Measurements from ENCODE around the gene HSPA5.
"Not testable (repeated sequence)": the region's sequence is repeated elsewhere in the genome, so short reads cannot be mapped to it uniquely, and the experiment has no call there.

Gene HSPA5

DNA sequence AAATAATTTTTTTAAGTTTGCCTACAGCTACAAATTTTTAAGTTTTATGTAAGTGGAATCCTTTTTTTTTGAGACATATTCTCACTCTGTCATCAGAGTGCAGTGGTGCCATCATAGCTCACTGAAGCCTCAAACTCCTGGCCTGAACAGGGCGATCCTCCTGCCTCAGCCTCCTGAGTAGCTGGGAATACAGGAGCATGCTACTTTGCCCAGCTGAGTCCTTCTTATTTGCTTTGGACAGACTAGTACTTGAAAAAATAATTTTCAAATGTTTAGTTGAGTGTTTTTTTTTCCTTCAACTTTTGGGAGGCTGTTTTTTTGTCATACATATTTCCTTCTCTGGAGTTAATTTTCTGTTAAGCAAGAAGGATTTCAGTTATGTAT, 27.9 kb upstream of the HSPA5 start:
- Histone ChIP-seq H3K9me3 (replicated peaks in 1 of 2; ENCODE audit: control insufficient read depth in 2 of 2, insufficient read depth in 1 of 2, low read depth in 1 of 2, low read length in 2 of 2) (no peaks in the 10 kb centered on the region), H3K4me3 (ENCODE audit: low read length in 2 of 2) (no peak overlapping the region), H2BK5ac (ENCODE audit: low read length) (no peak overlapping the region), H2AK5ac (ENCODE audit: low read depth, low read length) (no peak overlapping the region), H3K4me2 (ENCODE audit: insufficient read depth, low read length, poor library complexity, severe bottlenecking) (no peak overlapping the region), H2BK120ac (ENCODE audit: low read depth, low read length) (no peak overlapping the region), H3K9ac (ENCODE audit: low read depth, low read length, poor library complexity) (no peak overlapping the region), H3K14ac (ENCODE audit: low read length) (no peak overlapping the region), H2BK12ac (ENCODE audit: low read length) (no peak overlapping the region), H3K27me3 (ENCODE audit: control insufficient read depth in 3 of 3, insufficient read depth in 3 of 3, low read depth in 1 of 3, low read length in 3 of 3) (no peaks in the 10 kb centered on the region), H2BK15ac (ENCODE audit: low read length) (no peak overlapping the region), H3K4ac (ENCODE audit: low read length) (no peak overlapping the region), H3K23ac (ENCODE audit: low read depth, low read length, poor library complexity) (no peak overlapping the region), H3K4me1 (ENCODE audit: control insufficient read depth in 2 of 2, insufficient read depth in 1 of 2, low read depth in 1 of 2, low read length in 2 of 2) (no peaks in the 10 kb centered on the region), H4K8ac (ENCODE audit: low read depth, low read length) (no peak overlapping the region), H4K91ac (ENCODE audit: low read depth, low read length, poor library complexity) (no peak overlapping the region), H3K18ac (ENCODE audit: low read length) (no peak overlapping the region), H3K79me1 (ENCODE audit: low read depth, low read length) (no peaks in the 10 kb centered on the region), H2AFZ (ENCODE audit: low read length) (no peak overlapping the region), H3K27ac (replicated peaks; ENCODE audit: low read length) (no peak overlapping the region), H3K36me3 (replicated peaks in 1 of 2; ENCODE audit: control insufficient read depth in 2 of 2, insufficient read depth in 2 of 2, low read length in 2 of 2) (peaks cover 0 to 29% of the 10 kb centered on the region in 2 donors)
- no CpG with 5 or more reads among the region's 1 CpG for WGBS, 2 donors (ENCODE audit: extremely low coverage in 2 of 2, insufficient read length in 2 of 2, insufficient replicate concordance in 1 of 2)
- DNase-seq (ENCODE audit: low spot score): no peak

DNA sequence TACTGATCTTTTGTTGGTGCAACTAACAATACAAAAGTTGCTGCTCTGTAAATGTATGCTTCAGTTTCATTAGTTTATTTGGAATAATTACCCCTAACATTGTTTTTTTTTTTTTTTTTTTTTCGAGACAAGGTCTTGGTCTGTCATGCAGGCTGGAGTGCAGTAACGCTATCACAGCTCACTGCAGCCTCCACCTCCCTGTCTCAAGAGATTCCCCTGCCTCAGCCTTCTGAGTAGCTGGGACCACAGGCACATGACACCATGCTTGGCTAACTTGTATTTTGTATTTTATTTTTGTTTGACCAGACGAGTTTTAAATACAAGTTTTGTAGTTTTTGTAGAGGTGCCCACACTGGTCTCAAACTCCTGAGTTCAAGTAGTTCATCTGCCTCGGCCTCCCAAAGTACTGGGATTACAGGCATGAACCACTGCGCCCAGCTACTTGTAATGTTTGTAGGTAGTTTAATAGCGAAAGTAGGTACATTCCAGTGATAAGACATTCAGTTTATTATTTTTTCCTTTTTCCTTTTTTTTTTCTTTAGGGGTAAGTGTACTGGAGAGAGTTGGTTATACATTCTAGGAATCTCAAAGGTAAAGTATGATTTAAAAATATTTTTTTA, 27.4 kb upstream of the HSPA5 start:
- Histone ChIP-seq H3K14ac (ENCODE audit: low read length) (no peak overlapping the region), H3K23ac (ENCODE audit: low read depth, low read length, poor library complexity) (no peak overlapping the region), H3K4me1 (ENCODE audit: control insufficient read depth in 2 of 2, insufficient read depth in 1 of 2, low read depth in 1 of 2, low read length in 2 of 2) (no peaks in the 10 kb centered on the region), H3K4me2 (ENCODE audit: insufficient read depth, low read length, poor library complexity, severe bottlenecking) (no peak overlapping the region), H3K4ac (ENCODE audit: low read length) (no peak overlapping the region), H3K79me1 (ENCODE audit: low read depth, low read length) (peaks cover 2% of the 10 kb centered on the region), H2BK120ac (ENCODE audit: low read depth, low read length) (no peak overlapping the region), H2BK15ac (ENCODE audit: low read length) (no peak overlapping the region), H4K91ac (ENCODE audit: low read depth, low read length, poor library complexity) (no peak overlapping the region), H3K9me3 (replicated peaks in 1 of 2; ENCODE audit: control insufficient read depth in 2 of 2, insufficient read depth in 1 of 2, low read depth in 1 of 2, low read length in 2 of 2) (no peaks in the 10 kb centered on the region), H3K9ac (ENCODE audit: low read depth, low read length, poor library complexity) (no peak overlapping the region), H2BK5ac (ENCODE audit: low read length) (no peak overlapping the region), H2AFZ (ENCODE audit: low read length) (no peak overlapping the region), H4K8ac (ENCODE audit: low read depth, low read length) (no peak overlapping the region), H3K27me3 (ENCODE audit: control insufficient read depth in 3 of 3, insufficient read depth in 3 of 3, low read depth in 1 of 3, low read length in 3 of 3) (no peaks in the 10 kb centered on the region), H3K36me3 (replicated peaks in 1 of 2; ENCODE audit: control insufficient read depth in 2 of 2, insufficient read depth in 2 of 2, low read length in 2 of 2) (peaks cover 0 to 34% of the 10 kb centered on the region in 2 donors), H2BK12ac (ENCODE audit: low read length) (no peak overlapping the region), H3K4me3 (ENCODE audit: low read length in 2 of 2) (no peak overlapping the region), H3K18ac (ENCODE audit: low read length) (no peak overlapping the region), H3K27ac (replicated peaks; ENCODE audit: low read length) (no peak overlapping the region), H2AK5ac (ENCODE audit: low read depth, low read length) (no peak overlapping the region)
- no CpG with 5 or more reads among the region's 6 CpGs for WGBS, 2 donors (ENCODE audit: extremely low coverage in 2 of 2, insufficient read length in 2 of 2, insufficient replicate concordance in 1 of 2)
- no peak for DNase-seq (ENCODE audit: low spot score)

DNA sequence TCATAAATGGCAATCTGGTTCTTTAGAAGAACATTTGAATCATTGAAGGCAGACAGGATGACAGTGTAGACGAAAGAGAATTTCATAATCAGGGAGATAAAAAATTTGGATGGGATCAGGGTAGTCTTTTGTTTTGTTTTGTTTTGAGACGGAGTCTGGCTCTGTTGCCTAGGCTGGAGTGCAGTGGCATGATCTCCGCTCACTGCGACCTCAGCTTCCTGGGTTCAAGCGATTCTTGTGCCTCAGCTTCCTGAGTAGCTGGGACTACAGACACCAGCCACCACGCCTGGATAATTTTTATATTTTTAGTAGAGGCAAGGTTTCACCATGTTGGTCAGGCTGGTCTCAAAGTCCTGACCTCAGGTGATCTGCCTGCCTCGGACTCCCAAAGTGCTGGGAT, 22.9 kb upstream of the HSPA5 start:
- not testable (repeated sequence) for H3K4ac ChIP-seq (ENCODE audit: low read length); H3K14ac ChIP-seq (ENCODE audit: low read length); H3K27me3 ChIP-seq (ENCODE audit: control insufficient read depth in 3 of 3, insufficient read depth in 3 of 3, low read depth in 1 of 3, low read length in 3 of 3); H4K91ac ChIP-seq (ENCODE audit: low read depth, low read length, poor library complexity); H3K79me1 ChIP-seq (ENCODE audit: low read depth, low read length); H3K18ac ChIP-seq (ENCODE audit: low read length); H3K27ac ChIP-seq (replicated peaks; ENCODE audit: low read length); H3K4me1 ChIP-seq (ENCODE audit: control insufficient read depth in 2 of 2, insufficient read depth in 1 of 2, low read depth in 1 of 2, low read length in 2 of 2); H2AK5ac ChIP-seq (ENCODE audit: low read depth, low read length); H3K4me2 ChIP-seq (ENCODE audit: insufficient read depth, low read length, poor library complexity, severe bottlenecking); H4K8ac ChIP-seq (ENCODE audit: low read depth, low read length); H2BK5ac ChIP-seq (ENCODE audit: low read length); H2BK120ac ChIP-seq (ENCODE audit: low read depth, low read length); H3K4me3 ChIP-seq (ENCODE audit: low read length in 2 of 2); H2BK15ac ChIP-seq (ENCODE audit: low read length); H2AFZ ChIP-seq (ENCODE audit: low read length); DNase-seq (ENCODE audit: low spot score); H3K9ac ChIP-seq (ENCODE audit: low read depth, low read length, poor library complexity); H3K23ac ChIP-seq (ENCODE audit: low read depth, low read length, poor library complexity); H2BK12ac ChIP-seq (ENCODE audit: low read length); H3K9me3 ChIP-seq (replicated peaks in 1 of 2; ENCODE audit: control insufficient read depth in 2 of 2, insufficient read depth in 1 of 2, low read depth in 1 of 2, low read length in 2 of 2)
- no CpG with 5 or more reads among the region's 7 CpGs for WGBS, 2 donors (ENCODE audit: extremely low coverage in 2 of 2, insufficient read length in 2 of 2, insufficient replicate concordance in 1 of 2)
- H3K36me3 ChIP-seq (replicated peaks in 1 of 2; ENCODE audit: control insufficient read depth in 2 of 2, insufficient read depth in 2 of 2, low read length in 2 of 2): peaks cover 0 to 28% of the 10 kb centered on the region in 2 donors

- Histone ChIP-seq H3K9ac (ENCODE audit: low read depth, low read length, poor library complexity) (peak overlapping the region; percentile 96), H3K18ac (ENCODE audit: low read length) (peak overlapping the region; percentile 95), H3K36me3 (replicated peaks in 1 of 2; ENCODE audit: control insufficient read depth in 2 of 2, insufficient read depth in 2 of 2, low read length in 2 of 2) (peaks cover 0 to 27% of the 10 kb centered on the region in 2 donors), H3K4ac (ENCODE audit: low read length) (no peak overlapping the region), H3K9me3 (replicated peaks in 1 of 2; ENCODE audit: control insufficient read depth in 2 of 2, insufficient read depth in 1 of 2, low read depth in 1 of 2, low read length in 2 of 2) (no peaks in the 10 kb centered on the region), H4K8ac (ENCODE audit: low read depth, low read length) (no peak overlapping the region), H3K4me2 (ENCODE audit: insufficient read depth, low read length, poor library complexity, severe bottlenecking) (peak overlapping the region; percentile 79), H3K79me1 (ENCODE audit: low read depth, low read length) (peaks cover 8% of the 10 kb centered on the region), H3K14ac (ENCODE audit: low read length) (no peak overlapping the region), H2BK5ac (ENCODE audit: low read length) (no peak overlapping the region), H3K27ac (replicated peaks; ENCODE audit: low read length) (no peak overlapping the region), H3K4me3 (ENCODE audit: low read length in 2 of 2) (peak overlapping the region; percentile 73 to 97), H2BK120ac (ENCODE audit: low read depth, low read length) (no peak overlapping the region), H2BK15ac (ENCODE audit: low read length) (no peak overlapping the region), H2AFZ (ENCODE audit: low read length) (peak overlapping the region; percentile 89), H3K23ac (ENCODE audit: low read depth, low read length, poor library complexity) (peak overlapping the region; percentile 99), H2BK12ac (ENCODE audit: low read length) (no peak overlapping the region), H3K27me3 (ENCODE audit: control insufficient read depth in 3 of 3, insufficient read depth in 3 of 3, low read depth in 1 of 3, low read length in 3 of 3) (no peaks in the 10 kb centered on the region), H2AK5ac (ENCODE audit: low read depth, low read length) (peak overlapping the region; percentile 58), H3K4me1 (ENCODE audit: control insufficient read depth in 2 of 2, insufficient read depth in 1 of 2, low read depth in 1 of 2, low read length in 2 of 2) (peaks cover 0 to 2% of the 10 kb centered on the region in 2 donors), H4K91ac (ENCODE audit: low read depth, low read length, poor library complexity) (no peak overlapping the region)
- no CpG with 5 or more reads among the region's 11 CpGs for WGBS, 2 donors (ENCODE audit: extremely low coverage in 2 of 2, insufficient read length in 2 of 2, insufficient replicate concordance in 1 of 2)
- DNase-seq (ENCODE audit: low spot score): no peak
Measured at GRCh38 chr9:125262294-125262991, 21.3 kb upstream of the HSPA5 start.

All from neuronal stem cell (in vitro differentiated cells).